ENCODE results near the gene BIN1.

DNA sequence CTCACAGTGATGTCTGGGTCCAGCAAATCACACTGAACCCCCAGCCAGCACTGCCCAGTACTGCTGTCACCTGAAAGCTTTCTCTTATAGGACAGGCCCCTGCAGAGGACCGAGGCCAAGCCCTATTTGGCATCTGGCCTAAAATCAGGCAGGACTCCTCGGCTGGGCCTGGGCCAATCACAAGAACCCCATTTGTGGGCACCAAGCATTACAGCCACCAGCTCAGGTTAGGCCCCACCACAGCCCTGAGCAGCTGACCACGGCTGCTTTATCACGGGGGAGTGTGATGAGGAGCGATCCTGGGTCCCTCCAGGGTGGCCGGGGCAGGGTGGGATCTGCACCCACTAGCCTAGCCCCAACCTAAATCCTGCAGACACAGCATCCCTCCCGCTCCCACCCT, 8.2 kb downstream of the BIN1 start:
- no peak for TF ChIP-seq EZH2 (IDR thresholded peaks at IDR 0.05; ENCODE audit: low read length)
- TF ChIP-seq, protein P1, sequence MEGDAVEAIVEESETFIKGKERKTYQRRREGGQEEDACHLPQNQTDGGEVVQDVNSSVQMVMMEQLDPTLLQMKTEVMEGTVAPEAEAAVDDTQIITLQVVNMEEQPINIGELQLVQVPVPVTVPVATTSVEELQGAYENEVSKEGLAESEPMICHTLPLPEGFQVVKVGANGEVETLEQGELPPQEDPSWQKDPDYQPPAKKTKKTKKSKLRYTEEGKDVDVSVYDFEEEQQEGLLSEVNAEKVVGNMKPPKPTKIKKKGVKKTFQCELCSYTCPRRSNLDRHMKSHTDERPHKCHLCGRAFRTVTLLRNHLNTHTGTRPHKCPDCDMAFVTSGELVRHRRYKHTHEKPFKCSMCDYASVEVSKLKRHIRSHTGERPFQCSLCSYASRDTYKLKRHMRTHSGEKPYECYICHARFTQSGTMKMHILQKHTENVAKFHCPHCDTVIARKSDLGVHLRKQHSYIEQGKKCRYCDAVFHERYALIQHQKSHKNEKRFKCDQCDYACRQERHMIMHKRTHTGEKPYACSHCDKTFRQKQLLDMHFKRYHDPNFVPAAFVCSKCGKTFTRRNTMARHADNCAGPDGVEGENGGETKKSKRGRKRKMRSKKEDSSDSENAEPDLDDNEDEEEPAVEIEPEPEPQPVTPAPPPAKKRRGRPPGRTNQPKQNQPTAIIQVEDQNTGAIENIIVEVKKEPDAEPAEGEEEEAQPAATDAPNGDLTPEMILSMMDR (optimal IDR thresholded peaks at IDR 0.05 in 1 of 3, IDR thresholded peaks at IDR 0.05 in 1 of 3, conservative IDR thresholded peaks at IDR 0.05 in 1 of 3; ENCODE audit: extremely low read depth in 1 of 3, insufficient read depth in 2 of 3, low read length in 3 of 3), result no peak
